SJCRH30 (cell line): ENCODE data around the gene CHD1. TPM values are rescaled to one million over a fixed set of nuclear protein-coding genes. Genes with fewer than 3 reads are reported as not detected.

Experiments used
- DNase-seq, 2 experiments: peaks; one replicate each; pipeline ENCODE4 v3.0.0-alpha.2; 2015 to 2020
- H3K27ac ChIP-seq: fragments of 250-450 bp; sonication (Bioruptor Pico); 2 replicates; pipeline ENCODE4 v1.5.1; 2020; ENCODE audit warnings: mild to moderate bottlenecking, moderate library complexity
- H3K27me3 ChIP-seq: fragments of 250-450 bp; sonication (Bioruptor Pico); 2 replicates; pipeline ENCODE4 v1.5.1; 2020; ENCODE audit warnings: mild to moderate bottlenecking, moderate library complexity
- H3K36me3 ChIP-seq: fragments of 250-450 bp; sonication (Bioruptor Pico); 2 replicates; pipeline ENCODE4 v1.5.1; 2020; ENCODE audit warnings: mild to moderate bottlenecking, moderate library complexity
- H3K4me1 ChIP-seq: fragments of 250-450 bp; sonication (Bioruptor Pico); 2 replicates; pipeline ENCODE4 v1.5.1; 2020; ENCODE audit warnings: mild to moderate bottlenecking, moderate library complexity
- H3K4me3 ChIP-seq: fragments of 250-450 bp; sonication (Bioruptor Pico); 2 replicates; pipeline ENCODE4 v1.5.1; 2020; ENCODE audit warnings: mild to moderate bottlenecking, moderate library complexity
- H3K9me3 ChIP-seq: fragments of 250-450 bp; sonication (Bioruptor Pico); replicated peaks from 2 replicates; pipeline ENCODE4 v1.5.1; 2020; ENCODE audit warnings: mild to moderate bottlenecking, moderate library complexity
- total RNA-seq: library from RNA; depleted of rRNA; stranded (reverse); fragments of >200 nt; shearing (Covaris generic); gene quantifications from 2 replicates; pipeline ENCODE4 v1.2.3, GENCODE V29; 2014

The CHD1 gene
- total RNA-seq, 1 experiment from 2014 or later, result 95.8 TPM

DNA sequence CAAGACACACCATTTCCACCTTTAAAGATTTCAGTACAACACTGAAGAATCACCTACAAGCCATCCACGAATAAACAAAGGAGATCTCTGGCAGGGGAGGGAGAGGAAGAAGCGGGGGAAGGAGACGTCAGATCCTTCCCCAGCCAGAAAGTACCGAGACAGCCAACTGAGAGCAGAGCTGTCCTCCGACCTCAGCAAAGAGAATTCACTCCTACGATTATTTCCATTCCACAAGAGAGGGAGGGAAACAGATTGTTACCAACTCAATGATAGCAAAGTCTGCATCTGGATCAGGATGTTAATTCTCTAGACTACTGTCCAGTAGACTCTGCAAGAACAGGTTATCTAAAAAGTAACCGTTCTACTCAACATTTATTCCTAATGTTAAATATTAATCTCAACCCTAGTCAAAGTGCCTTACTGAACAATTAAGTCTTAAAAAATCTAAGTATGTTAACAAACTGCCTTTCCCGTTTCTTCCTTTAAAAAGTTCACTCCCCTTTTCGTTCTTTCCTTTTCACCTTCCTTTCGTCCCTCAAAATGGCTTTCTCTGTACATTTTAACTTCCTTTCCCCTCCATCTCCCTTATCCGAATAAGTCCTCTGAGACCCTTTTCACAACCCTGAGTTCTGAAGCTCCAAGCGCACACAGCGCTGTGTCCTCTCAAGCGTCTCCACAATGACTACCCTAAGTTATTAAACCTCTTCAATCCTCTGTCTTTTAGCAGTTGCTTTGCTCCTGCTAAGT is 1.4 kb downstream of the CHD1 start:
- peak overlapping the region; percentile 81 for H3K4me3 ChIP-seq

DNA sequence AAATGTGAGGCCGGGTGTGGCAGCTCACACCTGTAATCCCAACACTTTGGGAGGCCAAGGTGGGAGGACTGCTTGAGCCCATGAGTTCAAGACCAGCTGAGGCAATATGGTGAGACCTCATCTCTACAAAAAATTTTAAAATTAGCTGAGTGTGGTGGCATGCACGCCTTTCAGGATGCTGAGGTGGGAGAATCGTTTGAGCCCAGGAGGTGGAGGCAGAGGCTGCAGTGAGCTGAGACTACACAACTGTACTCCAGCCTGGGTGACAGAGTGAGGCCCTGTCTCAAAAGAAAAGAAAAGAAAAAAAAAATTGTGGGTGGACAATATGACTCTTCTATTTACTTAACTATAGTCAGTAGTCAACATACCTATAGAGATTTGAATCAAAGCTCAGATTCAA is 4.8 kb downstream of the CHD1 start:
- Histone ChIP-seq H3K27me3 (no peaks in the 10 kb centered on the region), H3K9me3 (no peaks in the 10 kb centered on the region), H3K36me3 (peaks cover 68% of the 10 kb centered on the region), H3K4me1 (peaks cover 9% of the 10 kb centered on the region), H3K27ac (no peak overlapping the region), H3K4me3 (no peak overlapping the region)
- no peak for DNase-seq

More for the DNA sequence above, 1.4 kb downstream of the CHD1 start:
- peak; percentile 10 to 42 for DNase-seq
- H3K9me3 ChIP-seq, result no peaks in the 10 kb centered on the region
- H3K27ac ChIP-seq, result peak overlapping the region; percentile 87
- peaks cover 15% of the 10 kb centered on the region for H3K4me1 ChIP-seq
- H3K27me3 ChIP-seq, result no peaks in the 10 kb centered on the region
- H3K36me3 ChIP-seq, result peaks cover 38% of the 10 kb centered on the region

GRCh38 chr5:98921947-98922505 is 6.8 kb downstream of the CHD1 start:
- no peak overlapping the region for H3K4me3 ChIP-seq
- DNase-seq, result no peak
- peaks cover 83% of the 10 kb centered on the region for H3K36me3 ChIP-seq
- peaks cover 9% of the 10 kb centered on the region for H3K4me1 ChIP-seq
- no peaks in the 10 kb centered on the region for H3K27me3 ChIP-seq
- H3K27ac ChIP-seq, result no peak overlapping the region
- no peaks in the 10 kb centered on the region for H3K9me3 ChIP-seq

DNA sequence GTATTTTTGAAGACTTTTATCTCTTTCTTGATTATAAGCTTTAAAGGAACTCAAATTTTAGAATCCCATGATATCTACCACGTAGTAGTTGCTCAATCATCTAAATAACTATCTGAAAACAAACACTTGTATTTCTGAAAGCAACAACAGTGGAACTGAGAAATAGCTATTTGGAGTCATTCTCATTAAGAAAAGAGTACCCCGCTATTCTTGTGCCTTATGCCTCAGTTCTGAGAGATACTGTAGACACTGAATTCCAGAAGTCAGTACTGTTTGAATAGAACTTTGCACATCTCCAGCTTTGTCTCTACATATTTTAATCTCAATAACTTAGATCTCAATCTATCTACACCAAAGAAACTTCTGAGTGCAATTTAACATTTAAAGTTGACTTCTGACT is 11.4 kb downstream of the CHD1 start:
- Histone ChIP-seq H3K4me3 (no peak overlapping the region), H3K27ac (no peak overlapping the region), H3K4me1 (no peaks in the 10 kb centered on the region), H3K9me3 (no peaks in the 10 kb centered on the region), H3K36me3 (peaks cover 82% of the 10 kb centered on the region), H3K27me3 (no peaks in the 10 kb centered on the region)
- no peak for DNase-seq

- Histone ChIP-seq H3K4me1 (peaks cover 2% of the 10 kb centered on the region; the same call in 1 of the 2 replicates), H3K4me3 (no peak overlapping the region), H3K27ac (no peak overlapping the region), H3K9me3 (no peaks in the 10 kb centered on the region), H3K36me3 (peaks cover 81% of the 10 kb centered on the region), H3K27me3 (no peaks in the 10 kb centered on the region)
- DNase-seq, result no peak
Observed at GRCh38 chr5:98916540-98916939, 12.3 kb downstream of the CHD1 start.

GRCh38 chr5:98913911-98914310 is 14.9 kb downstream of the CHD1 start:
- DNase-seq, result no peak
- no peak overlapping the region for H3K27ac ChIP-seq
- no peaks in the 10 kb centered on the region for H3K27me3 ChIP-seq
- no peak overlapping the region for H3K4me3 ChIP-seq
- H3K36me3 ChIP-seq, result peaks cover 64% of the 10 kb centered on the region
- peaks cover 2% of the 10 kb centered on the region; the same call in 1 of the 2 replicates for H3K4me1 ChIP-seq
- no peaks in the 10 kb centered on the region for H3K9me3 ChIP-seq

GRCh38 chr5:98911280-98912040 is 17.3 kb downstream of the CHD1 start:
- Histone ChIP-seq H3K27me3 (no peaks in the 10 kb centered on the region), H3K4me3 (no peak overlapping the region), H3K27ac (no peak overlapping the region), H3K9me3 (no peaks in the 10 kb centered on the region), H3K4me1 (peaks cover 2% of the 10 kb centered on the region; the same call in 1 of the 2 replicates), H3K36me3 (peaks cover 44% of the 10 kb centered on the region)
- peak in 1 of 2 experiments; percentile 25 for DNase-seq

- H3K27ac ChIP-seq, result no peak overlapping the region
- DNase-seq, result no peak
- no peaks in the 10 kb centered on the region for H3K9me3 ChIP-seq
- no peak overlapping the region for H3K4me3 ChIP-seq
- H3K27me3 ChIP-seq, result no peaks in the 10 kb centered on the region
- peaks cover 41% of the 10 kb centered on the region for H3K36me3 ChIP-seq
- peaks cover 2% of the 10 kb centered on the region; the same call in 1 of the 2 replicates for H3K4me1 ChIP-seq
Observed at GRCh38 chr5:98909363-98909762, 19.4 kb downstream of the CHD1 start.

- Histone ChIP-seq H3K9me3 (no peaks in the 10 kb centered on the region), H3K27me3 (no peaks in the 10 kb centered on the region), H3K4me3 (no peak overlapping the region), H3K27ac (no peak overlapping the region), H3K36me3 (peaks cover 43% of the 10 kb centered on the region), H3K4me1 (peaks cover 2% of the 10 kb centered on the region; the same call in 1 of the 2 replicates)
- DNase-seq, result no peak
Observed at GRCh38 chr5:98907951-98908350, 20.9 kb downstream of the CHD1 start.

DNA sequence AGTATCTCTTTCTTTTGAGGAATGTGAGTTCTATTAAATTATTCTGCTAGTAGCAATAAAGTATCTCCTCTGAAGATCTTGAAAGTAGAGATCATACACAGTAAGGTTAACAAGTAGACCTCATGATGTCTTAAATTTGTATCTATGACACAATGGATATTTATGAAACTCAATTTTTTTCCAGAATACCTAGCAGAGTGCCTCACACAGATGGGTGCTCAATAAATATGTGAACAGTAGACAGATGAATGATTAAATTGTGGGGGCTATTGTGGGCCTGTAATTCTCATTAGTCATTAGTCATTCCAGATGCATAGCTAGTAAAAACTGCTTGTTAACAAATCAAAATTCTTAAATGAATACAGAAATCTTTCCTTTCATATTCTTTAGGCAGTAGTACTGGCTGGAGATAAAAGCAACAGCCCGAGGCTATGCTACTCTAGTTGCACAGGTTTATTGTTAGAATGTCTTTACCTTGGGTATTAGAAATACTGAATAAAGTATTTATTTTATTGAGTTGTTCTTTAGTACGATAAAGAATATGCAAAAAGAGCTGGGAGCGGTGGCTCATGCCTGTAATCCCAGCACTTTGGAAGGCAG is 22.0 kb downstream of the CHD1 start:
- no peak overlapping the region for H3K27ac ChIP-seq
- H3K9me3 ChIP-seq, result no peaks in the 10 kb centered on the region
- no peak overlapping the region for H3K4me3 ChIP-seq
- no peaks in the 10 kb centered on the region; the same call in 1 of the 2 replicates for H3K4me1 ChIP-seq
- no peaks in the 10 kb centered on the region for H3K27me3 ChIP-seq
- DNase-seq, result no peak
- peaks cover 45% of the 10 kb centered on the region for H3K36me3 ChIP-seq

GRCh38 chr5:98905857-98906688 is 22.7 kb downstream of the CHD1 start:
- Histone ChIP-seq H3K27ac (no peak overlapping the region), H3K36me3 (peaks cover 47% of the 10 kb centered on the region), H3K4me3 (no peak overlapping the region), H3K27me3 (no peaks in the 10 kb centered on the region), H3K9me3 (no peaks in the 10 kb centered on the region), H3K4me1 (no peaks in the 10 kb centered on the region)
- peak in 1 of 2 experiments; percentile 63 for DNase-seq

- Histone ChIP-seq H3K36me3 (peaks cover 56% of the 10 kb centered on the region), H3K4me1 (no peaks in the 10 kb centered on the region), H3K9me3 (no peaks in the 10 kb centered on the region), H3K4me3 (no peak overlapping the region), H3K27ac (no peak overlapping the region), H3K27me3 (no peaks in the 10 kb centered on the region)
- DNase-seq, result no peak
Observed at GRCh38 chr5:98904780-98905179, 24.0 kb downstream of the CHD1 start.

DNA sequence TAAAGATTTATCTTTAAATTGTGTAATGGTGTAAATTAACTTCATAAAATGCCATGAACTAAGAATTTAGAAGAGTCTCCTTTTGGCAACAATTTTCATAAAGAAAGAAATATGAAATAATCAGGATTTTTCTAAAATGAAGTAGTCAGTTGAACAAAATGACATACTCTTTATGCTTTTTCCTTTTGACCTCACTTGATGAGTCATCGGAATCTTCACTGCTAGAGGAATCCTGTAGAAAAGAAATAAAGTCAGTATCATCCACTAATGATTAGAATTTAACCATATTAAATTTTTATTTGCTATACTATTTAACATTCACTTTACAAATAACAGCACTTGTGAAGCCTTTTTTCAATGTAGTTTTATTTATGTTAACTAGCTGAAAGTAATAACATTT is 26.1 kb downstream of the CHD1 start:
- no peaks in the 10 kb centered on the region for H3K9me3 ChIP-seq
- no peak overlapping the region for H3K4me3 ChIP-seq
- H3K27ac ChIP-seq, result no peak overlapping the region
- H3K4me1 ChIP-seq, result no peaks in the 10 kb centered on the region
- H3K36me3 ChIP-seq, result peaks cover 77% of the 10 kb centered on the region
- H3K27me3 ChIP-seq, result no peaks in the 10 kb centered on the region
- DNase-seq, result no peak

GRCh38 chr5:98899456-98899855 is 29.4 kb downstream of the CHD1 start:
- peaks cover 100% of the 10 kb centered on the region for H3K36me3 ChIP-seq
- no peaks in the 10 kb centered on the region for H3K9me3 ChIP-seq
- no peak overlapping the region for H3K4me3 ChIP-seq
- H3K27ac ChIP-seq, result no peak overlapping the region
- H3K27me3 ChIP-seq, result no peaks in the 10 kb centered on the region
- H3K4me1 ChIP-seq, result no peaks in the 10 kb centered on the region
- no peak for DNase-seq
